SU-DHL-6 (cell line): Measurements from ENCODE around the gene RAE1.

Source experiments
- EZH2phosphoT487 ChIP-seq: fragments of 200-600 bp; sonication (generic), shearing (Covaris generic); conservative IDR thresholded peaks from 2 replicates; pipeline ENCODE4 v1.6.1; 2018; ENCODE audit warnings: mild to moderate bottlenecking, antibody characterized with exemption, low read length, moderate library complexity, mixed read lengths
- TF ChIP-seq, protein P1 (sequence below): fragments of 200-600 bp; sonication (generic); IDR thresholded peaks from one replicate; pipeline ENCODE4 v1.5.1; 2017; ENCODE audit warnings: antibody characterized with exemption, mild to moderate bottlenecking, low read length, moderate library complexity; ENCODE audit not compliant: insufficient read depth, poor library complexity, severe bottlenecking

GRCh38 chr20:57326667-57327455 lies 24.2 kb upstream of the RAE1 start:
- TF ChIP-seq, protein P1, sequence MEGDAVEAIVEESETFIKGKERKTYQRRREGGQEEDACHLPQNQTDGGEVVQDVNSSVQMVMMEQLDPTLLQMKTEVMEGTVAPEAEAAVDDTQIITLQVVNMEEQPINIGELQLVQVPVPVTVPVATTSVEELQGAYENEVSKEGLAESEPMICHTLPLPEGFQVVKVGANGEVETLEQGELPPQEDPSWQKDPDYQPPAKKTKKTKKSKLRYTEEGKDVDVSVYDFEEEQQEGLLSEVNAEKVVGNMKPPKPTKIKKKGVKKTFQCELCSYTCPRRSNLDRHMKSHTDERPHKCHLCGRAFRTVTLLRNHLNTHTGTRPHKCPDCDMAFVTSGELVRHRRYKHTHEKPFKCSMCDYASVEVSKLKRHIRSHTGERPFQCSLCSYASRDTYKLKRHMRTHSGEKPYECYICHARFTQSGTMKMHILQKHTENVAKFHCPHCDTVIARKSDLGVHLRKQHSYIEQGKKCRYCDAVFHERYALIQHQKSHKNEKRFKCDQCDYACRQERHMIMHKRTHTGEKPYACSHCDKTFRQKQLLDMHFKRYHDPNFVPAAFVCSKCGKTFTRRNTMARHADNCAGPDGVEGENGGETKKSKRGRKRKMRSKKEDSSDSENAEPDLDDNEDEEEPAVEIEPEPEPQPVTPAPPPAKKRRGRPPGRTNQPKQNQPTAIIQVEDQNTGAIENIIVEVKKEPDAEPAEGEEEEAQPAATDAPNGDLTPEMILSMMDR = no peak
- TF ChIP-seq EZH2phosphoT487 = no peak
